ENCODE measurements around the gene COLEC12.
A peak's percentile ranks its signal among the peaks of the same experiment; 100 is the strongest.

Gene COLEC12

GRCh38 chr18:364256-364826, 136.2 kb downstream of the COLEC12 start:
- TF ChIP-seq ZBTB7A (IDR thresholded peaks at IDR 0.05; ENCODE audit: low read depth): no peak
- no peak for TF ChIP-seq CEBPB (IDR thresholded peaks at IDR 0.05)
- TF ChIP-seq NFIC (IDR thresholded peaks at IDR 0.05): no peak
- TF ChIP-seq YY1 (IDR thresholded peaks at IDR 0.05; ENCODE audit: low read depth): no peak
- no peak for TF ChIP-seq TCF12 (IDR thresholded peaks at IDR 0.05; ENCODE audit: low read depth)
- TF ChIP-seq TAF1 (IDR thresholded peaks at IDR 0.05; ENCODE audit: low read depth): no peak
- TF ChIP-seq, protein P1, sequence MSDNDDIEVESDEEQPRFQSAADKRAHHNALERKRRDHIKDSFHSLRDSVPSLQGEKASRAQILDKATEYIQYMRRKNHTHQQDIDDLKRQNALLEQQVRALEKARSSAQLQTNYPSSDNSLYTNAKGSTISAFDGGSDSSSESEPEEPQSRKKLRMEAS (IDR thresholded peaks at IDR 0.05): no peak
- no peak for TF ChIP-seq RAD21 (IDR thresholded peaks at IDR 0.05; ENCODE audit: low read depth)
- no peak for TF ChIP-seq EP300 (IDR thresholded peaks at IDR 0.05; ENCODE audit: borderline replicate concordance)
- TF ChIP-seq, protein P2, sequence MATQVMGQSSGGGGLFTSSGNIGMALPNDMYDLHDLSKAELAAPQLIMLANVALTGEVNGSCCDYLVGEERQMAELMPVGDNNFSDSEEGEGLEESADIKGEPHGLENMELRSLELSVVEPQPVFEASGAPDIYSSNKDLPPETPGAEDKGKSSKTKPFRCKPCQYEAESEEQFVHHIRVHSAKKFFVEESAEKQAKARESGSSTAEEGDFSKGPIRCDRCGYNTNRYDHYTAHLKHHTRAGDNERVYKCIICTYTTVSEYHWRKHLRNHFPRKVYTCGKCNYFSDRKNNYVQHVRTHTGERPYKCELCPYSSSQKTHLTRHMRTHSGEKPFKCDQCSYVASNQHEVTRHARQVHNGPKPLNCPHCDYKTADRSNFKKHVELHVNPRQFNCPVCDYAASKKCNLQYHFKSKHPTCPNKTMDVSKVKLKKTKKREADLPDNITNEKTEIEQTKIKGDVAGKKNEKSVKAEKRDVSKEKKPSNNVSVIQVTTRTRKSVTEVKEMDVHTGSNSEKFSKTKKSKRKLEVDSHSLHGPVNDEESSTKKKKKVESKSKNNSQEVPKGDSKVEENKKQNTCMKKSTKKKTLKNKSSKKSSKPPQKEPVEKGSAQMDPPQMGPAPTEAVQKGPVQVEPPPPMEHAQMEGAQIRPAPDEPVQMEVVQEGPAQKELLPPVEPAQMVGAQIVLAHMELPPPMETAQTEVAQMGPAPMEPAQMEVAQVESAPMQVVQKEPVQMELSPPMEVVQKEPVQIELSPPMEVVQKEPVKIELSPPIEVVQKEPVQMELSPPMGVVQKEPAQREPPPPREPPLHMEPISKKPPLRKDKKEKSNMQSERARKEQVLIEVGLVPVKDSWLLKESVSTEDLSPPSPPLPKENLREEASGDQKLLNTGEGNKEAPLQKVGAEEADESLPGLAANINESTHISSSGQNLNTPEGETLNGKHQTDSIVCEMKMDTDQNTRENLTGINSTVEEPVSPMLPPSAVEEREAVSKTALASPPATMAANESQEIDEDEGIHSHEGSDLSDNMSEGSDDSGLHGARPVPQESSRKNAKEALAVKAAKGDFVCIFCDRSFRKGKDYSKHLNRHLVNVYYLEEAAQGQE (IDR thresholded peaks at IDR 0.05; ENCODE audit: low read depth): no peak
- TF ChIP-seq FOXM1 (IDR thresholded peaks at IDR 0.05; ENCODE audit: borderline replicate concordance, low read depth): no peak
- no peak for TF ChIP-seq EGR1 (IDR thresholded peaks at IDR 0.05)
- no peak for TF ChIP-seq TEAD4 (IDR thresholded peaks at IDR 0.05)
- TF ChIP-seq CREB1 (IDR thresholded peaks at IDR 0.05; ENCODE audit: low read depth): no peak
- TF ChIP-seq, protein P3, sequence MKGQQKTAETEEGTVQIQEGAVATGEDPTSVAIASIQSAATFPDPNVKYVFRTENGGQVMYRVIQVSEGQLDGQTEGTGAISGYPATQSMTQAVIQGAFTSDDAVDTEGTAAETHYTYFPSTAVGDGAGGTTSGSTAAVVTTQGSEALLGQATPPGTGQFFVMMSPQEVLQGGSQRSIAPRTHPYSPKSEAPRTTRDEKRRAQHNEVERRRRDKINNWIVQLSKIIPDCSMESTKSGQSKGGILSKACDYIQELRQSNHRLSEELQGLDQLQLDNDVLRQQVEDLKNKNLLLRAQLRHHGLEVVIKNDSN (IDR thresholded peaks at IDR 0.05): no peak

DNA sequence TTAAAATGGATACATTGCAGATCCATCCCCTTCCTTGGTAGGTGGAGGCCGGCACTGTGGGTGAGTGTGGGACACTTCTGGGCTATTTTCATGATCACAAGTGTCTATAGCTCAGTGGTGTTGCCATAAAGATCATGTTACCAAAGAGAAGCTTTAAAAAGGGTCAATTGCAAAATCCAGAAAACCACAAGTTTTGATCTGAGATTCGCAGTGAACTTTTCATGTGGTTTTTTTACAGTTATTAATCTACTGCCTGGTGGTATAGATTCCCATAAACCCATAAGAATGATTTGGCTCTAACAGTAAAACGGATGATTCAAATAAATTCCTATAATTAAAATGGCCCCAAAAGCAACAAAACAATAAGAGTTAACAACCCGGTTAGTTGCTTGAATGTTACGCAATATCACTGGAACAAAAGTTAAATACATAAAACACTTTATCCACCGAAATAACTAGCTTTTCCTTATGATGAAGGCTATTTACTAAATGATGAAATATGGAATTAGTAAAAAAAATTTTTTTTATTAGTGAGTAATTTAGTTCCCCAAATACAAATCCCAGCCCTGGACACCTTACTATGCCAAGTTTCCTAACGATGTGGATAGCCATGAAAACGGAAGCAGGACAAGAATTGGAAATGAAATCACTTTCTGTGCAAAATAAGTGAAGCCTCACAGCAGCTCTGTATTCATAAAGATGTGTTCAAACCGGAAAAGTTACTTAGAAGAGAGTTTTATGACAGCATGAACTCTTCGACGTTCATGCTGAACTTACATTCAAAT, 137.0 kb downstream of the COLEC12 start:
- TF ChIP-seq, protein P1 (IDR thresholded peaks at IDR 0.05): no peak
- TF ChIP-seq YY1 (IDR thresholded peaks at IDR 0.05; ENCODE audit: low read depth): no peak
- TF ChIP-seq, protein P3 (IDR thresholded peaks at IDR 0.05): no peak
- TF ChIP-seq CEBPB (IDR thresholded peaks at IDR 0.05): peak; percentile 65; the same call in 1 of the 2 replicates
- no peak for TF ChIP-seq FOXM1 (IDR thresholded peaks at IDR 0.05; ENCODE audit: borderline replicate concordance, low read depth)
- TF ChIP-seq TCF12 (IDR thresholded peaks at IDR 0.05; ENCODE audit: low read depth): no peak

- TF ChIP-seq TAF1 (IDR thresholded peaks at IDR 0.05; ENCODE audit: low read depth) (no peak), TEAD4 (IDR thresholded peaks at IDR 0.05) (no peak), ZBTB7A (IDR thresholded peaks at IDR 0.05; ENCODE audit: low read depth) (no peak), EGR1 (IDR thresholded peaks at IDR 0.05) (no peak), CREB1 (IDR thresholded peaks at IDR 0.05; ENCODE audit: low read depth) (no peak), FOXM1 (IDR thresholded peaks at IDR 0.05; ENCODE audit: borderline replicate concordance, low read depth) (no peak), EP300 (IDR thresholded peaks at IDR 0.05; ENCODE audit: borderline replicate concordance) (no peak), YY1 (IDR thresholded peaks at IDR 0.05; ENCODE audit: low read depth) (no peak), TCF12 (IDR thresholded peaks at IDR 0.05; ENCODE audit: low read depth) (no peak), NFIC (IDR thresholded peaks at IDR 0.05) (no peak), RAD21 (IDR thresholded peaks at IDR 0.05; ENCODE audit: low read depth) (no peak), CEBPB (IDR thresholded peaks at IDR 0.05) (no peak)
- TF ChIP-seq, protein P3 (IDR thresholded peaks at IDR 0.05): no peak
- TF ChIP-seq, protein P1 (IDR thresholded peaks at IDR 0.05): no peak
- TF ChIP-seq, protein P2 (IDR thresholded peaks at IDR 0.05; ENCODE audit: low read depth): no peak
These were observed 137.9 kb downstream of the COLEC12 start for GRCh38 chr18:362311-363290.

GRCh38 chr18:361941-362310, 138.6 kb downstream of the COLEC12 start:
- TF ChIP-seq FOXM1 (IDR thresholded peaks at IDR 0.05; ENCODE audit: borderline replicate concordance, low read depth): no peak
- TF ChIP-seq ZBTB7A (IDR thresholded peaks at IDR 0.05; ENCODE audit: low read depth): no peak
- no peak for TF ChIP-seq TEAD4 (IDR thresholded peaks at IDR 0.05)
- no peak for TF ChIP-seq CREB1 (IDR thresholded peaks at IDR 0.05; ENCODE audit: low read depth)
- TF ChIP-seq NFIC (IDR thresholded peaks at IDR 0.05): no peak
- no peak for TF ChIP-seq EP300 (IDR thresholded peaks at IDR 0.05; ENCODE audit: borderline replicate concordance)
- no peak for TF ChIP-seq EGR1 (IDR thresholded peaks at IDR 0.05)
- TF ChIP-seq, protein P1 (IDR thresholded peaks at IDR 0.05): no peak
- no peak for TF ChIP-seq RAD21 (IDR thresholded peaks at IDR 0.05; ENCODE audit: low read depth)
- TF ChIP-seq, protein P2 (IDR thresholded peaks at IDR 0.05; ENCODE audit: low read depth): no peak
- TF ChIP-seq, protein P3 (IDR thresholded peaks at IDR 0.05): no peak
- TF ChIP-seq YY1 (IDR thresholded peaks at IDR 0.05; ENCODE audit: low read depth): no peak
- no peak for TF ChIP-seq TAF1 (IDR thresholded peaks at IDR 0.05; ENCODE audit: low read depth)
- no peak for TF ChIP-seq CEBPB (IDR thresholded peaks at IDR 0.05)
- no peak for TF ChIP-seq TCF12 (IDR thresholded peaks at IDR 0.05; ENCODE audit: low read depth)
